ENCODE measurements around the gene SAMD14.

DNA sequence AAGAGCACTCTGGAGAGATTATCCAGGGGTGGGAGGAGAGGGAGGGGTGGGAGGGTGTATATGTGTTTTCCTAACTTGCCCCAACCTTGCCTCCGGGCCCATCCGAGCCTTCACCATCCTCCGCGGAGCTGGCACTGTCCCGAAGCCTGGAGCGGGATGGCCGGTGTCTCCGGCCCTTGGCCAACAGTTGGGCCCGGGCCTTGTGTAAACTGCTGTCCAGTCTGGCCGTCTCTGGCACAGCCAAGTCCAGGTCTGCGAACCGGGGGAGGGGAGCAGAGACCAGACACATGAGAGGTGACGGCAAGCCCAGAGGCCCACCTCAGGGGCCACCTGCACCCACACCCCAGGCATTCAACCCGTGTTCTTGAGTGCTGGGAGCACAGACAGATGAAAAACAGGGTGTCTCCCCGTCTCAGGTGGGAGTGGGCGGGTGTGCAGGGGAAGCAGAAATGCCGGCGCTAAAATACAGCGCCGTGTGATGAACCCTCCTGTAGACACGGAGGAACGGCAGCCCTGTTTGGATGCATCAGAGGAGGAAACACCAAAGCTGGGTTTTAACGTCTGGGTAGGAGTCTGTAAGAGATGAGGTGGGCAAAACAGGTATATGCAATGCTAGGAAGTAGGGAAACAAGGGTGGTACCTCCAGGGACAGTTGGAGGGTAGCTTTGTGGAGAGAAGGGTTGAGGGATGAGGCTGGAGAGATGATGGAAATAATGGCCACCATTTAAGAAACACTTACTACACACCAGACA lies 11.7 kb downstream of the SAMD14 start:
- TF ChIP-seq POLR2A (IDR thresholded peaks at IDR 0.05; ENCODE audit: low read length) (no peak), GATA1 (IDR thresholded peaks at IDR 0.05; ENCODE audit: low read depth, low read length) (no peak)
